ENCODE data around the gene ZFP62.

Gene ZFP62

GRCh38 chr5:180868960-180869359 is 7.9 kb upstream of the ZFP62 start:
- DNase-seq (ENCODE audit: low read depth in 2 of 2), result peak in 1 of 2 donors; percentile 29

- DNase-seq (ENCODE audit: low read depth in 2 of 2), result no peak
Measured at GRCh38 chr5:180866985-180867384, 5.9 kb upstream of the ZFP62 start.

GRCh38 chr5:180865981-180866695 is 5.1 kb upstream of the ZFP62 start:
- DNase-seq (ENCODE audit: low read depth in 2 of 2), result no peak

- no peak for DNase-seq (ENCODE audit: low read depth in 2 of 2)
Measured at GRCh38 chr5:180862645-180863044, 1.6 kb upstream of the ZFP62 start.

GRCh38 chr5:180860273-180860886 is 696 bp downstream of the ZFP62 start:
- DNase-seq (ENCODE audit: low read depth in 2 of 2), result peak in 1 of 2 donors; percentile 35

GRCh38 chr5:180858586-180858985 is 2.5 kb downstream of the ZFP62 start:
- no peak for DNase-seq (ENCODE audit: low read depth in 2 of 2)

- DNase-seq (ENCODE audit: low read depth in 2 of 2), result no peak
Measured at GRCh38 chr5:180853848-180854176, 7.3 kb downstream of the ZFP62 start.

GRCh38 chr5:180853121-180853847 is 7.8 kb downstream of the ZFP62 start:
- no peak for DNase-seq (ENCODE audit: low read depth in 2 of 2)

- DNase-seq (ENCODE audit: low read depth in 2 of 2), result no peak
Measured at GRCh38 chr5:180852495-180852894, 8.6 kb downstream of the ZFP62 start.

GRCh38 chr5:180850434-180851078 is 10.5 kb downstream of the ZFP62 start:
- DNase-seq (ENCODE audit: low read depth in 2 of 2), result no peak

- DNase-seq (ENCODE audit: low read depth in 2 of 2), result no peak
Measured at GRCh38 chr5:180849827-180850226, 11.2 kb downstream of the ZFP62 start.

- DNase-seq (ENCODE audit: low read depth in 2 of 2), result no peak
Measured at GRCh38 chr5:180848878-180849277, 12.2 kb downstream of the ZFP62 start.

GRCh38 chr5:180848265-180848664 is 12.8 kb downstream of the ZFP62 start:
- DNase-seq (ENCODE audit: low read depth in 2 of 2), result no peak

- no peak for DNase-seq (ENCODE audit: low read depth in 2 of 2)
Measured at GRCh38 chr5:180847026-180847425, 14.1 kb downstream of the ZFP62 start.

- no peak for DNase-seq (ENCODE audit: low read depth in 2 of 2)
Measured at GRCh38 chr5:180844858-180845257, 16.2 kb downstream of the ZFP62 start.

GRCh38 chr5:180844432-180844831 is 16.6 kb downstream of the ZFP62 start:
- no peak for DNase-seq (ENCODE audit: low read depth in 2 of 2)

- DNase-seq (ENCODE audit: low read depth in 2 of 2), result no peak
Measured at GRCh38 chr5:180839935-180840334, 21.1 kb downstream of the ZFP62 start.

GRCh38 chr5:180839227-180839626 is 21.8 kb downstream of the ZFP62 start:
- no peak for DNase-seq (ENCODE audit: low read depth in 2 of 2)

GRCh38 chr5:180837478-180837877 is 23.6 kb downstream of the ZFP62 start:
- no peak for DNase-seq (ENCODE audit: low read depth in 2 of 2)

GRCh38 chr5:180832638-180833068 is 28.4 kb downstream of the ZFP62 start:
- DNase-seq (ENCODE audit: low read depth in 2 of 2), result no peak

GRCh38 chr5:180831139-180832093 is 29.7 kb downstream of the ZFP62 start:
- peak; percentile 51 to 60 for DNase-seq (ENCODE audit: low read depth in 2 of 2)

All from stimulated activated CD8-positive, alpha-beta memory T cell treated with anti-CD3 and anti-CD28 coated beads, Interleukin-2, amount 100 ng/mL, for 1 hour (primary cell).